ENCODE measurements around the gene SUSD1. TPM values are rescaled to one million over a fixed set of nuclear protein-coding genes. Genes with fewer than 3 reads are reported as not detected.

Gene SUSD1
- polyA plus RNA-seq, 1 experiment = 24.2 TPM

GRCh38 chr9:112127281-112127680 is 47.8 kb downstream of the SUSD1 start:
- ChIA-PET POLR2A (no interaction called here), CTCF (no interaction called here)
- no peak for TF ChIP-seq CTCF (IDR thresholded peaks at IDR 0.05; ENCODE audit: low read depth, low read length)

GRCh38 chr9:112125951-112126388 is 49.1 kb downstream of the SUSD1 start:
- no peak overlapping the region for H3K27ac ChIP-seq (ENCODE audit: low read depth, low read length)
- TF ChIP-seq CTCF (IDR thresholded peaks at IDR 0.05; ENCODE audit: low read depth, low read length) = no peak
- H3K27me3 ChIP-seq (ENCODE audit: control insufficient read depth, insufficient read depth, low read length) = no peaks in the 10 kb centered on the region
- ChIA-PET POLR2A (no interaction called here), CTCF (no interaction called here)
- no peak for DNase-seq (ENCODE audit: low read depth, low spot score)
- H3K4me3 ChIP-seq (ENCODE audit: low read depth, low read length) = no peak overlapping the region
- H3K9me3 ChIP-seq (ENCODE audit: control insufficient read depth, insufficient read depth, low read length) = no peaks in the 10 kb centered on the region

More at GRCh38 chr9:112127281-112127680, 47.8 kb downstream of the SUSD1 start:
- DNase-seq (ENCODE audit: low read depth, low spot score) = no peak
- no peak overlapping the region for H3K27ac ChIP-seq (ENCODE audit: low read depth, low read length)
- no peaks in the 10 kb centered on the region for H3K9me3 ChIP-seq (ENCODE audit: control insufficient read depth, insufficient read depth, low read length)
- H3K27me3 ChIP-seq (ENCODE audit: control insufficient read depth, insufficient read depth, low read length) = no peaks in the 10 kb centered on the region
- no peak overlapping the region for H3K4me3 ChIP-seq (ENCODE audit: low read depth, low read length)

- DNase-seq (ENCODE audit: low read depth, low spot score) = no peak
- no peaks in the 10 kb centered on the region for H3K27me3 ChIP-seq (ENCODE audit: control insufficient read depth, insufficient read depth, low read length)
- POLR2A ChIA-PET = no interaction called here
- no peak for TF ChIP-seq CTCF (IDR thresholded peaks at IDR 0.05; ENCODE audit: low read depth, low read length)
- H3K9me3 ChIP-seq (ENCODE audit: control insufficient read depth, insufficient read depth, low read length) = no peaks in the 10 kb centered on the region
- no peak overlapping the region for H3K27ac ChIP-seq (ENCODE audit: low read depth, low read length)
- H3K4me3 ChIP-seq (ENCODE audit: low read depth, low read length) = no peak overlapping the region
- CTCF ChIA-PET = no interaction called here
These were observed 50.9 kb downstream of the SUSD1 start for GRCh38 chr9:112124156-112124555.

GRCh38 chr9:112121633-112122032 is 53.5 kb downstream of the SUSD1 start:
- Histone ChIP-seq H3K27ac (ENCODE audit: low read depth, low read length) (no peak overlapping the region), H3K4me3 (ENCODE audit: low read depth, low read length) (no peak overlapping the region), H3K9me3 (ENCODE audit: control insufficient read depth, insufficient read depth, low read length) (no peaks in the 10 kb centered on the region), H3K27me3 (ENCODE audit: control insufficient read depth, insufficient read depth, low read length) (no peaks in the 10 kb centered on the region)
- DNase-seq (ENCODE audit: low read depth, low spot score) = no peak
- ChIA-PET CTCF (no interaction called here), POLR2A (no interaction called here)
- no peak for TF ChIP-seq CTCF (IDR thresholded peaks at IDR 0.05; ENCODE audit: low read depth, low read length)

- Histone ChIP-seq H3K27ac (ENCODE audit: low read depth, low read length) (no peak overlapping the region), H3K27me3 (ENCODE audit: control insufficient read depth, insufficient read depth, low read length) (no peaks in the 10 kb centered on the region), H3K9me3 (ENCODE audit: control insufficient read depth, insufficient read depth, low read length) (no peaks in the 10 kb centered on the region), H3K4me3 (ENCODE audit: low read depth, low read length) (no peak overlapping the region)
- DNase-seq (ENCODE audit: low read depth, low spot score) = no peak
- CTCF ChIA-PET = interaction anchor here (1.3 kb wide), 1 partner anchor 242 kb away, joined by 4 read pairs; no protein-coding TSS in a partner anchor
- POLR2A ChIA-PET = no interaction called here
- TF ChIP-seq CTCF (IDR thresholded peaks at IDR 0.05; ENCODE audit: low read depth, low read length) = no peak
These were observed 54.6 kb downstream of the SUSD1 start for GRCh38 chr9:112120439-112120925.
